K562 (cell line): Measurements from ENCODE around the gene CST6. TPM values are rescaled to one million over a fixed set of nuclear protein-coding genes. Genes with fewer than 3 reads are reported as not detected.

ENCODE experiments used
- ARID1B ChIP-seq: fragments of 450-650 bp; IDR thresholded peaks from 2 replicates; pipeline ENCODE4 v1.6.1; 2016; ENCODE audit warnings: antibody characterized with exemption, mild to moderate bottlenecking, inconsistent platforms
- CHD7 ChIP-seq: fragments of 200-600 bp; sonication (generic); IDR thresholded peaks from one replicate; pipeline ENCODE4 v1.6.1; 2012; ENCODE audit warnings: mild to moderate bottlenecking, low read depth, low read length, inconsistent platforms
- CTCFL ChIP-seq: IDR thresholded peaks from 2 replicates; pipeline ENCODE4 v1.6.1; 2011; ENCODE audit warnings: borderline replicate concordance, low read depth, mild to moderate bottlenecking, moderate library complexity, low read length; ENCODE audit not compliant: insufficient read depth, poor library complexity, severe bottlenecking
- ELF4 ChIP-seq: fragments of 450-650 bp; formaldehyde crosslinking; IDR thresholded peaks from 2 replicates; pipeline ENCODE4 v1.4.0; 2022; ENCODE audit warnings: missing genetic modification characterization
- KHSRP ChIP-seq: fragments of 450-650 bp; IDR thresholded peaks from 2 replicates; pipeline ENCODE4 v1.6.1; 2017
- KLF6 ChIP-seq: fragments of 250-450 bp; sonication (Bioruptor Pico); IDR thresholded peaks from 2 replicates; pipeline ENCODE4 v1.4.0; 2020; ENCODE audit warnings: mild to moderate bottlenecking, moderate library complexity, borderline replicate concordance
- LCOR ChIP-seq: sonication (generic); formaldehyde crosslinking; IDR thresholded peaks from 2 replicates; pipeline ENCODE4 v1.8.0; 2022; ENCODE audit warnings: mild to moderate bottlenecking, missing genetic modification reagents
- NFATC3 ChIP-seq: fragments of 450-650 bp; IDR thresholded peaks from 2 replicates; pipeline ENCODE4 v1.6.1; 2017; ENCODE audit warnings: mild to moderate bottlenecking
- POU5F1 ChIP-seq: fragments of 150-350 bp; IDR thresholded peaks from 2 replicates; pipeline ENCODE4 v1.6.1; 2014; ENCODE audit warnings: borderline replicate concordance, low read length, low read depth, mild to moderate bottlenecking; ENCODE audit not compliant: partially characterized antibody
- THRAP3 ChIP-seq: fragments of 450-650 bp; IDR thresholded peaks from 2 replicates; pipeline ENCODE4 v1.6.1; 2016; ENCODE audit warnings: mild to moderate bottlenecking, inconsistent platforms, borderline replicate concordance
- VEZF1 ChIP-seq: fragments of 200-800 bp; sonication (Bioruptor generic); IDR thresholded peaks from 2 replicates; pipeline ENCODE4 v1.6.1; 2017; ENCODE audit warnings: missing genetic modification characterization, missing compliant biosample characterization
- ZNF3 ChIP-seq: fragments of 250-450 bp; sonication (Bioruptor Pico); IDR thresholded peaks from 2 replicates; pipeline ENCODE4 v1.5.0; 2021; ENCODE audit warnings: mild to moderate bottlenecking, moderate library complexity
- ZNF41 ChIP-seq: fragments of 250-450 bp; sonication (Bioruptor Pico); conservative IDR thresholded peaks from 2 replicates; pipeline ENCODE4 v1.4.0; 2020; ENCODE audit warnings: mild to moderate bottlenecking
- polyA plus RNA-seq, 8 experiments: library from polyadenylated mRNA; depleted of rRNA in 4 of 8; stranded (reverse) in 5 of 8; unstranded in 3 of 8; fragments of >200 nt; fragmentation: Nextera tagmentation in 2 of 8; fragmentation: Illumina TruSeq in 1 of 8; extraction: Ambion mirVana in 2 of 8; extraction: Trizol in 1 of 8; gene quantifications; 2 replicates each; pipeline versions ENCODE4 v1.2.1 to v1.2.3, GENCODE V29; 2011 to 2014; ENCODE audit warnings: inconsistent platforms in 1 of 8, missing spikeins in 1 of 8
- total RNA-seq, 7 experiments: library from RNA; depleted of rRNA in 6 of 7; stranded (reverse); fragments of >200 nt in 6 of 7; fragmentation: Illumina TruSeq in 2 of 7; extraction: Trizol in 2 of 7; gene quantifications; 2 replicates each; pipeline versions ENCODE4 v1.2.1 to v1.2.3, GENCODE V29; 2011 to 2021; ENCODE audit warnings: low replicate concordance in 1 of 7

Gene CST6
- total and polyA plus RNA-seq, 9 of the 15 experiments (the other 6 are each of a cell fraction or from before 2014, with no cell fraction given), result not detected

- TF ChIP-seq THRAP3 (peak; percentile 70; the same call in 1 of the 2 replicates), ARID1B (no peak; the same call in 1 of the 2 replicates), VEZF1 (peak; percentile 88), CTCFL (peak; percentile 46), KLF6 (CRISPR knock-in tag) (peak; percentile 75; the same call in 1 of the 2 replicates), ZNF41 (CRISPR knock-in tag) (0 out of 2 replicates have a peak, but pooled peaks have one; percentile 35), LCOR (peak; percentile 72), ZNF3 (no peak), CHD7 (no peak), KHSRP (no peak), POU5F1 (no peak), NFATC3 (peak; percentile 88; the same call in 1 of the 2 replicates), ELF4 (CRISPR knock-in tag) (peak; percentile 66)
Observed at GRCh38 chr11:66001942-66002647, 9.7 kb upstream of the CST6 start, which contains the start of the genes BANF1 and EIF1AD (continued).
